ENCODE measurements around the gene TAF4. TPM values are rescaled to one million over a fixed set of nuclear protein-coding genes. Genes with fewer than 3 reads are reported as not detected.

Gene TAF4
- total RNA-seq, 4 donors from 2014 or later, result 12.0 to 19.9 (median 16.2) TPM

- Histone ChIP-seq H3K9me3 (no peaks in the 10 kb centered on the region), H3K36me3 (peaks cover 0 to 2% (median 0%) of the 10 kb centered on the region in 4 donors), H3K4me1 (peaks cover 4 to 26% (median 12%) of the 10 kb centered on the region in 4 donors), H3K27ac (replicated peaks in 1 of 4) (no peak overlapping the region), H3K27me3 (no peaks in the 10 kb centered on the region), H3K4me3 (no peak overlapping the region)
- DNase-seq (ENCODE audit: extremely low spot score), result no peak
- intact Hi-C loops (cut with DNase I), result no loop called here
- 95% methylated on average over 15 of the region's 15 CpGs for WGBS
- no peak for TF ChIP-seq EP300 (IDR thresholded peaks at IDR 0.05)
- TF ChIP-seq CTCF (IDR thresholded peaks at IDR 0.05), result no peak
- TF ChIP-seq POLR2A (IDR thresholded peaks at IDR 0.05; ENCODE audit: low read depth), result no peak
- TF ChIP-seq POLR2AphosphoS5 (IDR thresholded peaks at IDR 0.05), result no peak
Measured at GRCh38 chr20:62046431-62046830, 19.2 kb downstream of the TAF4 start.

GRCh38 chr20:62045529-62046285 lies 20.0 kb downstream of the TAF4 start:
- Histone ChIP-seq H3K36me3 (peaks cover 0 to 2% (median 0%) of the 10 kb centered on the region in 4 donors), H3K4me1 (peaks cover 0 to 18% (median 8%) of the 10 kb centered on the region in 4 donors), H3K9me3 (no peaks in the 10 kb centered on the region), H3K27me3 (no peaks in the 10 kb centered on the region), H3K4me3 (no peak overlapping the region), H3K27ac (replicated peaks in 1 of 4) (no peak overlapping the region)
- WGBS, result 86% methylated on average over 22 of the region's 22 CpGs
- intact Hi-C loops (cut with DNase I), result no loop called here
- TF ChIP-seq EP300 (IDR thresholded peaks at IDR 0.05), result no peak
- no peak for DNase-seq (ENCODE audit: extremely low spot score)

- H3K27ac ChIP-seq (replicated peaks in 1 of 4), result no peak overlapping the region
- 88% methylated on average over 17 of the region's 20 CpGs for WGBS
- TF ChIP-seq EP300 (IDR thresholded peaks at IDR 0.05) (no peak), POLR2A (IDR thresholded peaks at IDR 0.05; ENCODE audit: low read depth) (no peak), CTCF (IDR thresholded peaks at IDR 0.05) (no peak), POLR2AphosphoS5 (IDR thresholded peaks at IDR 0.05) (no peak)
- H3K9me3 ChIP-seq, result no peaks in the 10 kb centered on the region
- peaks cover 0 to 16% (median 7%) of the 10 kb centered on the region in 4 donors for H3K4me1 ChIP-seq
- no peaks in the 10 kb centered on the region for H3K27me3 ChIP-seq
- DNase-seq (ENCODE audit: extremely low spot score), result no peak
- no peak overlapping the region for H3K4me3 ChIP-seq
- intact Hi-C loops (cut with DNase I), result no loop called here
- peaks cover 0 to 2% (median 0%) of the 10 kb centered on the region in 4 donors for H3K36me3 ChIP-seq
Measured at GRCh38 chr20:62045118-62045517, 20.6 kb downstream of the TAF4 start.

DNA sequence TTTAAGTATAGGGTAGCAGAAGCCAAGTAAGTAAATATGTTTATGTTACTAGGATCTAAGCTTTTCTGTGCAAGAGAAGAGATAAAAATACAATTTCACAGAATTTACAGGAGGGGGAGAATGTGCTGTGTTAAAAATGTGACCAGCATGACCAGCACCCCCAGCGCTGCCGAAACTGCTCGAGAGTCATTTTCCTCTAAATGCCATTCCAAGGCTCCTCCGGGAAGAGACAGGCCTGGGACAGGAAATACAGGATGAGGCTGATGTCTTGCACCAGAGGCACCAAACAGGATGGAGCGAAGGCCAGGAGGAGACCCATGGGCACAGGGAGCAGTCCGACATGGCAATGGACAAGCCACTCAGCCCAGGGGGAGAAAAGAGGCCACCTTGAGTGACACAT lies 21.1 kb downstream of the TAF4 start:
- 62% methylated on average over 5 of the region's 6 CpGs for WGBS
- TF ChIP-seq EP300 (IDR thresholded peaks at IDR 0.05), result no peak
- no peak for TF ChIP-seq POLR2A (IDR thresholded peaks at IDR 0.05; ENCODE audit: low read depth)
- no peak for TF ChIP-seq CTCF (IDR thresholded peaks at IDR 0.05)
- no peak for TF ChIP-seq POLR2AphosphoS5 (IDR thresholded peaks at IDR 0.05)
- no peak for DNase-seq (ENCODE audit: extremely low spot score)

GRCh38 chr20:62043131-62043914 lies 22.4 kb downstream of the TAF4 start:
- Histone ChIP-seq H3K27me3 (no peaks in the 10 kb centered on the region), H3K4me1 (peaks cover 0 to 16% (median 11%) of the 10 kb centered on the region in 4 donors), H3K4me3 (no peak overlapping the region), H3K9me3 (no peaks in the 10 kb centered on the region), H3K36me3 (no peaks in the 10 kb centered on the region), H3K27ac (replicated peaks in 1 of 4) (no peak overlapping the region)
- WGBS, result 92% methylated on average over 17 of the region's 17 CpGs
- DNase-seq (ENCODE audit: extremely low spot score), result no peak
- intact Hi-C loops (cut with DNase I), result no loop called here
- TF ChIP-seq EP300 (IDR thresholded peaks at IDR 0.05), result no peak
- no peak for TF ChIP-seq POLR2A (IDR thresholded peaks at IDR 0.05; ENCODE audit: low read depth)
- TF ChIP-seq CTCF (IDR thresholded peaks at IDR 0.05), result no peak
- no peak for TF ChIP-seq POLR2AphosphoS5 (IDR thresholded peaks at IDR 0.05)

More for the DNA sequence above, 21.1 kb downstream of the TAF4 start:
- intact Hi-C loops (cut with DNase I), result no loop called here
- H3K9me3 ChIP-seq, result no peaks in the 10 kb centered on the region
- no peaks in the 10 kb centered on the region for H3K36me3 ChIP-seq
- H3K27ac ChIP-seq (replicated peaks in 1 of 4), result no peak overlapping the region
- peaks cover 0 to 16% (median 8%) of the 10 kb centered on the region in 4 donors for H3K4me1 ChIP-seq
- H3K27me3 ChIP-seq, result no peaks in the 10 kb centered on the region
- no peak overlapping the region for H3K4me3 ChIP-seq
